Stimulated activated CD4-positive, alpha-beta T cell treated with anti-CD3 and anti-CD28 coated beads, Interleukin-12 subunit alpha, Interleukin-12 subunit beta, amount 100 ng/mL, for 48 hours (primary cell): ENCODE measurements around the gene METTL9.
A peak's percentile ranks its signal among the peaks of the same experiment; 100 is the strongest.
"Not testable (repeated sequence)": the region's sequence is repeated elsewhere in the genome, so short reads cannot be mapped to it uniquely, and the experiment has no call there.

Experiments
- DNase-seq, 3 donors: peaks; one replicate each; pipeline ENCODE4 v3.0.0-alpha.2; 2020; ENCODE audit warnings: low read depth in 2 of 3, low spot score in 1 of 3

The METTL9 gene

GRCh38 chr16:21656795-21657768 lies 57.7 kb downstream of the METTL9 start:
- DNase-seq = peak in 1 of 3 donors; percentile 40

- DNase-seq = no peak
Measured at GRCh38 chr16:21659124-21659523, 59.7 kb downstream of the METTL9 start.

GRCh38 chr16:21663889-21664647 lies 64.7 kb downstream of the METTL9 start, which contains the start of gene OTOA:
OTOA (plus strand) TSS chr16:21663968; CDS start chr16:21678515, 14,547 bp downstream.
- peak in 1 of 3 donors; percentile 15 for DNase-seq

GRCh38 chr16:21664801-21665492 lies 65.6 kb downstream of the METTL9 start:
- no peak for DNase-seq

- no peak for DNase-seq
Measured at GRCh38 chr16:21666772-21667171, 67.4 kb downstream of the METTL9 start.

- DNase-seq = no peak
Measured at GRCh38 chr16:21667575-21667974, 68.2 kb downstream of the METTL9 start.

- no peak for DNase-seq
Measured at GRCh38 chr16:21673469-21673868, 74.1 kb downstream of the METTL9 start.

- DNase-seq = not testable (repeated sequence)
Measured at GRCh38 chr16:21674456-21674855, 75.1 kb downstream of the METTL9 start.

- not testable (repeated sequence) for DNase-seq
Measured at GRCh38 chr16:21680714-21681113, 81.3 kb downstream of the METTL9 start.

- no peak for DNase-seq
Measured at GRCh38 chr16:21683184-21683583, 83.8 kb downstream of the METTL9 start.

- peak; percentile 25 to 49 (median 43) for DNase-seq
Measured at GRCh38 chr16:21684199-21684598, 84.8 kb downstream of the METTL9 start.

- no peak for DNase-seq
Measured at GRCh38 chr16:21685034-21685455, 85.7 kb downstream of the METTL9 start.

GRCh38 chr16:21689107-21689506 lies 89.7 kb downstream of the METTL9 start:
- no peak for DNase-seq

- DNase-seq = not testable (repeated sequence)
Measured at GRCh38 chr16:21690967-21691366, 91.6 kb downstream of the METTL9 start.

- DNase-seq = no peak
Measured at GRCh38 chr16:21694609-21695008, 95.2 kb downstream of the METTL9 start.

- no peak for DNase-seq
Measured at GRCh38 chr16:21697032-21697431, 97.7 kb downstream of the METTL9 start.

GRCh38 chr16:21698169-21699032 lies 99.0 kb downstream of the METTL9 start:
- DNase-seq = no peak

GRCh38 chr16:21701271-21701670 lies 101.9 kb downstream of the METTL9 start:
- DNase-seq = no peak

- DNase-seq = no peak
Measured at GRCh38 chr16:21702276-21702675, 102.9 kb downstream of the METTL9 start.

GRCh38 chr16:21703156-21703555 lies 103.8 kb downstream of the METTL9 start:
- DNase-seq = no peak
